ENCODE measurements around the gene VIPR2.

The VIPR2 gene

GRCh38 chr7:159027789-159028507 is 116.7 kb downstream of the VIPR2 start:
- Histone ChIP-seq H3K4me1 (ENCODE audit: control insufficient read depth, insufficient read depth, low read length) (peaks cover 25% of the 10 kb centered on the region), H3K9me3 (ENCODE audit: control insufficient read depth, insufficient read depth, low read depth, low read length) (no peaks in the 10 kb centered on the region), H3K4me3 (ENCODE audit: low read depth, low read length) (no peak overlapping the region), H3K27me3 (ENCODE audit: control insufficient read depth, insufficient read depth, low read length) (peaks cover 33% of the 10 kb centered on the region; the same call in 1 of the 2 replicates), H3K9ac (ENCODE audit: low read length) (no peak overlapping the region), H3K27ac (ENCODE audit: low read depth, low read length) (no peak overlapping the region), H3K36me3 (ENCODE audit: control insufficient read depth, insufficient read depth, low read length) (no peaks in the 10 kb centered on the region)

- no peaks in the 10 kb centered on the region for H3K9me3 ChIP-seq (ENCODE audit: control insufficient read depth, insufficient read depth, low read depth, low read length)
- peaks cover 24% of the 10 kb centered on the region for H3K4me1 ChIP-seq (ENCODE audit: control insufficient read depth, insufficient read depth, low read length)
- H3K27ac ChIP-seq (ENCODE audit: low read depth, low read length), result no peak overlapping the region
- H3K27me3 ChIP-seq (ENCODE audit: control insufficient read depth, insufficient read depth, low read length), result peaks cover 31% of the 10 kb centered on the region; the same call in 1 of the 2 replicates
- no peaks in the 10 kb centered on the region for H3K36me3 ChIP-seq (ENCODE audit: control insufficient read depth, insufficient read depth, low read length)
- no peak overlapping the region for H3K9ac ChIP-seq (ENCODE audit: low read length)
- H3K4me3 ChIP-seq (ENCODE audit: low read depth, low read length), result no peak overlapping the region
Measured at GRCh38 chr7:159027056-159027788, 117.4 kb downstream of the VIPR2 start.

DNA sequence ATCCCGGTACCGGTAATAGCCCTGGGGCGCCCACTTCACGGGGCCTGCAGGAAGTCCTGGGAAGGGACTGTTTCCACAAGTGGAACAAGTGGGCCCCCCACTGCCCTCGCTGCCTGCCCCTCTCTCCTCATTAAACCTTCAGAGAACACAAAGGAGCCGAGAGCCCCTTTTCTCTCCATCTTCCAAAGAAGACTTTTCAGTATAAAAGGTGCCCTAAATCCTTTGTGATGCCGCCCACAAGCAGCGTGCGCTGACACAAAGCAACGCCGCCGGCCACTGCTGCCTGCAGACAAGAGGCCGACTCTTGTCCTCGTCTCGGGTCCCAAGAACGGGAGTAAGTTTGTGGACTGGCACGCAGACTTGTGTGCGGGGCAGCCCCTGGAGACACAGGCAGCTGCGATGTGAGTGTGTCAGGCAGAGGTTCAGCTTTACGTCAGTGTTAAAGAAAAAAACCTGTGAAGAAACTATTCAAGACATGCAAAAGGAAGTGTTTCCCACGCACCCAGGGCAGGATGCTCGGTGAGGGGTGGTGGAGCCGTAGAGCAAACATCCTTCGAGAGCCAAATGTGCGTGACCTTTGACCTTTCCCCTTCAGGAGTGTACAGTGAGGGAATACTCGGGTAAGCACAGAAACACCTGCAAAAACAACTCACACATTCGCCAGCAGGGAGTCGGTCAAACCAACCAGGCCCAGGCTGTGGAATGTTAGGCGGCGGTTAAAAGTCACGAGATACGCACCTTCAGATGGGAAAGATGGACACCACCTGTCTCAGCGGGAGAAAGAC is 118.2 kb downstream of the VIPR2 start:
- Histone ChIP-seq H3K36me3 (ENCODE audit: control insufficient read depth, insufficient read depth, low read length) (no peaks in the 10 kb centered on the region), H3K9ac (ENCODE audit: low read length) (no peak overlapping the region), H3K4me3 (ENCODE audit: low read depth, low read length) (no peak overlapping the region), H3K27me3 (ENCODE audit: control insufficient read depth, insufficient read depth, low read length) (peaks cover 24% of the 10 kb centered on the region; the same call in 1 of the 2 replicates), H3K27ac (ENCODE audit: low read depth, low read length) (no peak overlapping the region), H3K9me3 (ENCODE audit: control insufficient read depth, insufficient read depth, low read depth, low read length) (no peaks in the 10 kb centered on the region), H3K4me1 (ENCODE audit: control insufficient read depth, insufficient read depth, low read length) (peaks cover 16% of the 10 kb centered on the region)

- Histone ChIP-seq H3K27me3 (ENCODE audit: control insufficient read depth, insufficient read depth, low read length) (peaks cover 15% of the 10 kb centered on the region; the same call in 1 of the 2 replicates), H3K27ac (ENCODE audit: low read depth, low read length) (no peak overlapping the region), H3K4me1 (ENCODE audit: control insufficient read depth, insufficient read depth, low read length) (peaks cover 15% of the 10 kb centered on the region), H3K4me3 (ENCODE audit: low read depth, low read length) (no peak overlapping the region), H3K36me3 (ENCODE audit: control insufficient read depth, insufficient read depth, low read length) (no peaks in the 10 kb centered on the region), H3K9me3 (ENCODE audit: control insufficient read depth, insufficient read depth, low read depth, low read length) (no peaks in the 10 kb centered on the region), H3K9ac (ENCODE audit: low read length) (no peak overlapping the region)
Measured at GRCh38 chr7:159025161-159025779, 119.4 kb downstream of the VIPR2 start.

DNA sequence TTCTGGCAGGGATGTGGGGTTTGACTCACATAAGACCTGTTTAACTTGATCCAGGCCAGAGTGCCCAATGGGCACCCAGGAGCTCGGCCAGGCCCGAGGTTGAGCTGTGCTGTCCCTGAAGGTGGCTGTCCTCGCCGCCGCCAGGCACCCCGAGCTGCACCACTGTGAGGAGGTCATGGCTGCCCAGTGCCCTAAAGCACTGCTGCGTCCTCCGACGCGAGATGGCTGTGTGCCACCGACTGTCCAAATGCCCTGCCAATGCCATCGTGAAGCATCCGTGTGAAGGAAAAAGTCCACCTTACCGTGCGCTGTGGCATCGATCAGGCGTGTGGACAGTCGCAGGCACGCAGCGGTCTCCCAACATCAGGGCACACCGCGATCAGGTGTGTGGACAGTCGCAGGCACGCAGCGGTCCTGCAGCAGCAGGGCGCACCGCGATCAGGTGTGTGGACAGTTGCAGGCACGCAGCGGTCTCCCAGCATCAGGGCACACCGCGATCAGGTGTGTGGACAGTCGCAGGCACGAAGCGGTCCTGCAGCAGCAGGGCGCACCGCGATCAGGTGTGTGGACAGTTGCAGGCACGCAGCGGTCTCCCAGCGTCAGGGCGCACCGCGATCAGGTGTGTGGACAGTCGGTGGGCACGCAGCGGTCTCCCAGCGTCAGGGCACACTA is 120.3 kb downstream of the VIPR2 start:
- H3K27ac ChIP-seq (ENCODE audit: low read depth, low read length), result no peak overlapping the region
- no peaks in the 10 kb centered on the region for H3K9me3 ChIP-seq (ENCODE audit: control insufficient read depth, insufficient read depth, low read depth, low read length)
- H3K4me3 ChIP-seq (ENCODE audit: low read depth, low read length), result no peak overlapping the region
- H3K9ac ChIP-seq (ENCODE audit: low read length), result no peak overlapping the region
- peaks cover 15% of the 10 kb centered on the region for H3K4me1 ChIP-seq (ENCODE audit: control insufficient read depth, insufficient read depth, low read length)
- H3K36me3 ChIP-seq (ENCODE audit: control insufficient read depth, insufficient read depth, low read length), result no peaks in the 10 kb centered on the region
- peaks cover 14% of the 10 kb centered on the region; the same call in 1 of the 2 replicates for H3K27me3 ChIP-seq (ENCODE audit: control insufficient read depth, insufficient read depth, low read length)

GRCh38 chr7:159023746-159024145 is 120.9 kb downstream of the VIPR2 start:
- peaks cover 15% of the 10 kb centered on the region for H3K4me1 ChIP-seq (ENCODE audit: control insufficient read depth, insufficient read depth, low read length)
- H3K27me3 ChIP-seq (ENCODE audit: control insufficient read depth, insufficient read depth, low read length), result peaks cover 14% of the 10 kb centered on the region; the same call in 1 of the 2 replicates
- H3K9me3 ChIP-seq (ENCODE audit: control insufficient read depth, insufficient read depth, low read depth, low read length), result peaks cover 1% of the 10 kb centered on the region; the same call in 1 of the 2 replicates
- H3K36me3 ChIP-seq (ENCODE audit: control insufficient read depth, insufficient read depth, low read length), result no peaks in the 10 kb centered on the region
- no peak overlapping the region for H3K4me3 ChIP-seq (ENCODE audit: low read depth, low read length)
- no peak overlapping the region for H3K27ac ChIP-seq (ENCODE audit: low read depth, low read length)
- no peak overlapping the region for H3K9ac ChIP-seq (ENCODE audit: low read length)

- Histone ChIP-seq H3K36me3 (ENCODE audit: control insufficient read depth, insufficient read depth, low read length) (no peaks in the 10 kb centered on the region), H3K4me3 (ENCODE audit: low read depth, low read length) (no peak overlapping the region), H3K27ac (ENCODE audit: low read depth, low read length) (no peak overlapping the region), H3K27me3 (ENCODE audit: control insufficient read depth, insufficient read depth, low read length) (peaks cover 9% of the 10 kb centered on the region; the same call in 1 of the 2 replicates), H3K9ac (ENCODE audit: low read length) (no peak overlapping the region), H3K9me3 (ENCODE audit: control insufficient read depth, insufficient read depth, low read depth, low read length) (peaks cover 5% of the 10 kb centered on the region; the same call in 1 of the 2 replicates), H3K4me1 (ENCODE audit: control insufficient read depth, insufficient read depth, low read length) (peaks cover 15% of the 10 kb centered on the region)
Measured at GRCh38 chr7:159023206-159023605, 121.5 kb downstream of the VIPR2 start.

GRCh38 chr7:159022238-159022993 is 122.3 kb downstream of the VIPR2 start:
- Histone ChIP-seq H3K36me3 (ENCODE audit: control insufficient read depth, insufficient read depth, low read length) (no peaks in the 10 kb centered on the region), H3K4me1 (ENCODE audit: control insufficient read depth, insufficient read depth, low read length) (peaks cover 11% of the 10 kb centered on the region), H3K9me3 (ENCODE audit: control insufficient read depth, insufficient read depth, low read depth, low read length) (peaks cover 7% of the 10 kb centered on the region; the same call in 1 of the 2 replicates), H3K27ac (ENCODE audit: low read depth, low read length) (no peak overlapping the region), H3K4me3 (ENCODE audit: low read depth, low read length) (no peak overlapping the region), H3K27me3 (ENCODE audit: control insufficient read depth, insufficient read depth, low read length) (peaks cover 6% of the 10 kb centered on the region; the same call in 1 of the 2 replicates), H3K9ac (ENCODE audit: low read length) (no peak overlapping the region)

- Histone ChIP-seq H3K36me3 (ENCODE audit: control insufficient read depth, insufficient read depth, low read length) (no peaks in the 10 kb centered on the region), H3K27me3 (ENCODE audit: control insufficient read depth, insufficient read depth, low read length) (no peaks in the 10 kb centered on the region), H3K27ac (ENCODE audit: low read depth, low read length) (no peak overlapping the region), H3K9ac (ENCODE audit: low read length) (no peak overlapping the region), H3K9me3 (ENCODE audit: control insufficient read depth, insufficient read depth, low read depth, low read length) (peaks cover 7% of the 10 kb centered on the region; the same call in 1 of the 2 replicates), H3K4me1 (ENCODE audit: control insufficient read depth, insufficient read depth, low read length) (peaks cover under 1% of the 10 kb centered on the region; the same call in 1 of the 2 replicates), H3K4me3 (ENCODE audit: low read depth, low read length) (no peak overlapping the region)
Measured at GRCh38 chr7:159020987-159021386, 123.7 kb downstream of the VIPR2 start.

All from HUES6 (cell line).